HepG2 (cell line): Measurements from ENCODE around the gene SEC31A. TPM values are rescaled to one million over a fixed set of nuclear protein-coding genes. Genes with fewer than 3 reads are reported as not detected.

Experiments used
- BCL6 ChIP-seq: IDR thresholded peaks from 2 replicates; pipeline ENCODE4 v1.6.1; 2016; ENCODE audit warnings: missing genetic modification reagents, missing compliant biosample characterization
- CREB1 ChIP-seq, 2 experiments: fragments of 450-650 bp in 1 of 2; IDR thresholded peaks; 2 replicates each; pipeline ENCODE4 v1.6.1; 2016 to 2017; ENCODE audit warnings: control low read depth in 1 of 2, mild to moderate bottlenecking in 1 of 2, missing compliant biosample characterization in 1 of 2, missing genetic modification characterization in 1 of 2
- HNF4A ChIP-seq: sonication (generic); formaldehyde crosslinking; IDR thresholded peaks from 2 replicates; pipeline ENCODE4 v1.4.0; 2020; ENCODE audit warnings: missing genetic modification reagents
- NFKBIZ ChIP-seq: IDR thresholded peaks from 2 replicates; pipeline ENCODE4 v1.6.1; 2018; ENCODE audit warnings: missing genetic modification reagents, missing compliant biosample characterization
- PAX8 ChIP-seq: sonication (generic); formaldehyde crosslinking; IDR thresholded peaks from 2 replicates; pipeline ENCODE4 v1.8.0; 2022; ENCODE audit warnings: mild to moderate bottlenecking, missing genetic modification reagents, borderline replicate concordance
- PAXIP1 ChIP-seq: sonication (generic); formaldehyde crosslinking; conservative IDR thresholded peaks from 2 replicates; pipeline ENCODE4 v1.4.0; 2020; ENCODE audit warnings: mild to moderate bottlenecking, missing genetic modification reagents, moderate library complexity
- PCBP2 ChIP-seq: fragments of 200-400 bp; formaldehyde crosslinking; optimal IDR thresholded peaks from 2 replicates; pipeline ENCODE3; 2018; ENCODE audit warnings: low read length, low read depth; ENCODE audit not compliant: poor library complexity, severe bottlenecking
- RARA ChIP-seq: IDR thresholded peaks from 2 replicates; pipeline ENCODE4 v1.6.1; 2016; ENCODE audit warnings: missing genetic modification reagents, missing compliant biosample characterization
- SP4 ChIP-seq: sonication (generic); formaldehyde crosslinking; IDR thresholded peaks from 2 replicates; pipeline ENCODE4 v1.8.1; 2023; ENCODE audit warnings: mild to moderate bottlenecking, missing genetic modification reagents
- SYNCRIP ChIP-seq: fragments of 200-400 bp; formaldehyde crosslinking; IDR thresholded peaks from 2 replicates; pipeline ENCODE4 v1.6.1; 2018; ENCODE audit warnings: mild to moderate bottlenecking, low read depth, low read length; ENCODE audit not compliant: insufficient read depth
- U2AF1 ChIP-seq: fragments of 200-400 bp; formaldehyde crosslinking; optimal IDR thresholded peaks from 2 replicates; pipeline ENCODE3; 2017; ENCODE audit warnings: mild to moderate bottlenecking, low read depth, low read length
- ZNF160 ChIP-seq: sonication (generic); formaldehyde crosslinking; IDR thresholded peaks from 2 replicates; pipeline ENCODE4 v1.8.0; 2022; ENCODE audit warnings: mild to moderate bottlenecking, inconsistent platforms, missing genetic modification reagents
- ZNF30 ChIP-seq: sonication (generic); formaldehyde crosslinking; IDR thresholded peaks from 2 replicates; pipeline ENCODE4 v1.5.0; 2020; ENCODE audit warnings: mild to moderate bottlenecking, missing genetic modification reagents
- ZNF615 ChIP-seq: sonication (generic); formaldehyde crosslinking; IDR thresholded peaks from 2 replicates; pipeline ENCODE4 v1.5.0; 2020; ENCODE audit warnings: mild to moderate bottlenecking, missing genetic modification reagents, borderline replicate concordance
- polyA plus RNA-seq, 8 experiments: library from polyadenylated mRNA; depleted of rRNA in 3 of 8; stranded (reverse) in 7 of 8; unstranded in 1 of 8; fragments of >200 nt; fragmentation: Illumina TruSeq in 4 of 8; extraction: Trizol in 4 of 8; gene quantifications; 2 replicates each; pipeline versions ENCODE4 v1.2.1 to v1.2.3, GENCODE V29; 2011 to 2016; ENCODE audit warnings: low read depth in 4 of 8, missing spikeins in 1 of 8, mixed read lengths in 1 of 8; ENCODE audit not compliant: insufficient read depth in 1 of 8
- total RNA-seq, 5 experiments: library from RNA; depleted of rRNA; stranded (reverse); fragments of >200 nt; fragmentation: Illumina TruSeq; extraction: Trizol; gene quantifications; 2 replicates each; pipeline ENCODE4 v1.2.3, GENCODE V29; 2016; ENCODE audit warnings: low read depth in 1 of 5
- TF ChIP-seq, protein P1 (sequence below): sonication (generic); formaldehyde crosslinking; IDR thresholded peaks from 2 replicates; pipeline ENCODE4 v1.5.1; 2020; ENCODE audit warnings: mild to moderate bottlenecking, missing genetic modification reagents, borderline replicate concordance
- TF ChIP-seq, protein P2 (sequence below): sonication (generic); formaldehyde crosslinking; IDR thresholded peaks from 2 replicates; pipeline ENCODE4 v1.4.0; 2020; ENCODE audit warnings: low read depth, missing genetic modification reagents
- TF ChIP-seq, protein P3 (sequence below): IDR thresholded peaks from 2 replicates; pipeline ENCODE4 v1.6.1; 2016

The SEC31A gene
- total and polyA plus RNA-seq, 2 of the 13 experiments (the other 11 are each of a cell fraction or from before 2014, with no cell fraction given): 231 to 435 TPM

GRCh38 chr4:82892467-82892802 lies 1.5 kb upstream of the SEC31A start (continued):
- no peak for TF ChIP-seq NFKBIZ (CRISPR knock-in tag)
- no peak for TF ChIP-seq PCBP2
- TF ChIP-seq, protein P1, sequence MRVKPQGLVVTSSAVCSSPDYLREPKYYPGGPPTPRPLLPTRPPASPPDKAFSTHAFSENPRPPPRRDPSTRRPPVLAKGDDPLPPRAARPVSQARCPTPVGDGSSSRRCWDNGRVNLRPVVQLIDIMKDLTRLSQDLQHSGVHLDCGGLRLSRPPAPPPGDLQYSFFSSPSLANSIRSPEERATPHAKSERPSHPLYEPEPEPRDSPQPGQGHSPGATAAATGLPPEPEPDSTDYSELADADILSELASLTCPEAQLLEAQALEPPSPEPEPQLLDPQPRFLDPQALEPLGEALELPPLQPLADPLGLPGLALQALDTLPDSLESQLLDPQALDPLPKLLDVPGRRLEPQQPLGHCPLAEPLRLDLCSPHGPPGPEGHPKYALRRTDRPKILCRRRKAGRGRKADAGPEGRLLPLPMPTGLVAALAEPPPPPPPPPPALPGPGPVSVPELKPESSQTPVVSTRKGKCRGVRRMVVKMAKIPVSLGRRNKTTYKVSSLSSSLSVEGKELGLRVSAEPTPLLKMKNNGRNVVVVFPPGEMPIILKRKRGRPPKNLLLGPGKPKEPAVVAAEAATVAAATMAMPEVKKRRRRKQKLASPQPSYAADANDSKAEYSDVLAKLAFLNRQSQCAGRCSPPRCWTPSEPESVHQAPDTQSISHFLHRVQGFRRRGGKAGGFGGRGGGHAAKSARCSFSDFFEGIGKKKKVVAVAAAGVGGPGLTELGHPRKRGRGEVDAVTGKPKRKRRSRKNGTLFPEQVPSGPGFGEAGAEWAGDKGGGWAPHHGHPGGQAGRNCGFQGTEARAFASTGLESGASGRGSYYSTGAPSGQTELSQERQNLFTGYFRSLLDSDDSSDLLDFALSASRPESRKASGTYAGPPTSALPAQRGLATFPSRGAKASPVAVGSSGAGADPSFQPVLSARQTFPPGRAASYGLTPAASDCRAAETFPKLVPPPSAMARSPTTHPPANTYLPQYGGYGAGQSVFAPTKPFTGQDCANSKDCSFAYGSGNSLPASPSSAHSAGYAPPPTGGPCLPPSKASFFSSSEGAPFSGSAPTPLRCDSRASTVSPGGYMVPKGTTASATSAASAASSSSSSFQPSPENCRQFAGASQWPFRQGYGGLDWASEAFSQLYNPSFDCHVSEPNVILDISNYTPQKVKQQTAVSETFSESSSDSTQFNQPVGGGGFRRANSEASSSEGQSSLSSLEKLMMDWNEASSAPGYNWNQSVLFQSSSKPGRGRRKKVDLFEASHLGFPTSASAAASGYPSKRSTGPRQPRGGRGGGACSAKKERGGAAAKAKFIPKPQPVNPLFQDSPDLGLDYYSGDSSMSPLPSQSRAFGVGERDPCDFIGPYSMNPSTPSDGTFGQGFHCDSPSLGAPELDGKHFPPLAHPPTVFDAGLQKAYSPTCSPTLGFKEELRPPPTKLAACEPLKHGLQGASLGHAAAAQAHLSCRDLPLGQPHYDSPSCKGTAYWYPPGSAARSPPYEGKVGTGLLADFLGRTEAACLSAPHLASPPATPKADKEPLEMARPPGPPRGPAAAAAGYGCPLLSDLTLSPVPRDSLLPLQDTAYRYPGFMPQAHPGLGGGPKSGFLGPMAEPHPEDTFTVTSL (CRISPR knock-in tag): no peak
- no peak for TF ChIP-seq SYNCRIP
- TF ChIP-seq ZNF615: no peak
- no peak for TF ChIP-seq ZNF160
- TF ChIP-seq, protein P2, sequence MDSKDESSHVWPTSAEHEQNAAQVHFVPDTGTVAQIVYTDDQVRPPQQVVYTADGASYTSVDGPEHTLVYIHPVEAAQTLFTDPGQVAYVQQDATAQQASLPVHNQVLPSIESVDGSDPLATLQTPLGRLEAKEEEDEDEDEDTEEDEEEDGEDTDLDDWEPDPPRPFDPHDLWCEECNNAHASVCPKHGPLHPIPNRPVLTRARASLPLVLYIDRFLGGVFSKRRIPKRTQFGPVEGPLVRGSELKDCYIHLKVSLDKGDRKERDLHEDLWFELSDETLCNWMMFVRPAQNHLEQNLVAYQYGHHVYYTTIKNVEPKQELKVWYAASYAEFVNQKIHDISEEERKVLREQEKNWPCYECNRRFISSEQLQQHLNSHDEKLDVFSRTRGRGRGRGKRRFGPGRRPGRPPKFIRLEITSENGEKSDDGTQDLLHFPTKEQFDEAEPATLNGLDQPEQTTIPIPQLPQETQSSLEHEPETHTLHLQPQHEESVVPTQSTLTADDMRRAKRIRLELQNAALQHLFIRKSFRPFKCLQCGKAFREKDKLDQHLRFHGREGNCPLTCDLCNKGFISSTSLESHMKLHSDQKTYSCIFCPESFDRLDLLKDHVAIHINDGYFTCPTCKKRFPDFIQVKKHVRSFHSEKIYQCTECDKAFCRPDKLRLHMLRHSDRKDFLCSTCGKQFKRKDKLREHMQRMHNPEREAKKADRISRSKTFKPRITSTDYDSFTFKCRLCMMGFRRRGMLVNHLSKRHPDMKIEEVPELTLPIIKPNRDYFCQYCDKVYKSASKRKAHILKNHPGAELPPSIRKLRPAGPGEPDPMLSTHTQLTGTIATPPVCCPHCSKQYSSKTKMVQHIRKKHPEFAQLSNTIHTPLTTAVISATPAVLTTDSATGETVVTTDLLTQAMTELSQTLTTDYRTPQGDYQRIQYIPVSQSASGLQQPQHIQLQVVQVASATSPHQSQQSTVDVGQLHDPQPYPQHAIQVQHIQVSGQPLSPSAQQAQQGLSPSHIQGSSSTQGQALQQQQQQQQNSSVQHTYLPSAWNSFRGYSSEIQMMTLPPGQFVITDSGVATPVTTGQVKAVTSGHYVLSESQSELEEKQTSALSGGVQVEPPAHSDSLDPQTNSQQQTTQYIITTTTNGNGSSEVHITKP (CRISPR knock-in tag): no peak
- TF ChIP-seq SP4 (CRISPR knock-in tag): no peak
- no peak for TF ChIP-seq BCL6 (CRISPR knock-in tag)
- peak; percentile 69 for TF ChIP-seq RARA
- 0 out of 2 replicates have a peak, but pooled peaks have one; percentile 28 for TF ChIP-seq PAXIP1 (CRISPR knock-in tag)
- TF ChIP-seq ZNF30 (CRISPR knock-in tag): no peak
- TF ChIP-seq U2AF1: no peak
- no peak for TF ChIP-seq CREB1 (IDR thresholded peaks at IDR 0.05)
- 0 out of 2 replicates have a peak, but pooled peaks have one; percentile 2 for TF ChIP-seq CREB1 (CRISPR knock-in tag; IDR thresholded peaks at IDR 0.05)
- TF ChIP-seq, protein P3, sequence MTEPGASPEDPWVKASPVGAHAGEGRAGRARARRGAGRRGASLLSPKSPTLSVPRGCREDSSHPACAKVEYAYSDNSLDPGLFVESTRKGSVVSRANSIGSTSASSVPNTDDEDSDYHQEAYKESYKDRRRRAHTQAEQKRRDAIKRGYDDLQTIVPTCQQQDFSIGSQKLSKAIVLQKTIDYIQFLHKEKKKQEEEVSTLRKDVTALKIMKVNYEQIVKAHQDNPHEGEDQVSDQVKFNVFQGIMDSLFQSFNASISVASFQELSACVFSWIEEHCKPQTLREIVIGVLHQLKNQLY (CRISPR knock-in tag): peak; percentile 94
- TF ChIP-seq PAX8 (CRISPR knock-in tag): no peak
- peak; percentile 65 for TF ChIP-seq HNF4A (CRISPR knock-in tag)
